Measurements from ENCODE around the gene HOXA11.

DNA sequence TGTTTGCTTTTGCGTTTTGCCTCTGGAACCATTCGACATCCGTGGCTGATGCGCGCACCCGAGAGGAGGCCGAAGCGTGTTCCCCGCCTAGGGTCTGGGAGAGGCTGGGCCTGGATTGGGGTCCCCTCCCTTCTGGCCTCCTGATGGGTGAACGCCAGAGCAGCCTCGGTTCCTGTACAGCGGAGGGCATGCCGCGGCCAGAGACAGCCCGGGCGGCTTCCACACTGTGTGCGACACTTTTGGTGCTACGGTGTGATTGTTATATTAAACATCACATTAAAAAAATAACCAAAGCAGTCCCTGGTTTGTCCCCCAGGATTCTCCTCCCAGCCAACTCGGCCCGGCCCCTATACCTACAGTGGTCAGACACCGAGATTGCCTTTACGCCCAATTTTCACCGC, 24.9 kb downstream of the HOXA11 start:
- TF ChIP-seq EP300 (IDR thresholded peaks at IDR 0.05) (no peak), POLR2A (IDR thresholded peaks at IDR 0.05) (no peak)
- TF ChIP-seq, protein P1, sequence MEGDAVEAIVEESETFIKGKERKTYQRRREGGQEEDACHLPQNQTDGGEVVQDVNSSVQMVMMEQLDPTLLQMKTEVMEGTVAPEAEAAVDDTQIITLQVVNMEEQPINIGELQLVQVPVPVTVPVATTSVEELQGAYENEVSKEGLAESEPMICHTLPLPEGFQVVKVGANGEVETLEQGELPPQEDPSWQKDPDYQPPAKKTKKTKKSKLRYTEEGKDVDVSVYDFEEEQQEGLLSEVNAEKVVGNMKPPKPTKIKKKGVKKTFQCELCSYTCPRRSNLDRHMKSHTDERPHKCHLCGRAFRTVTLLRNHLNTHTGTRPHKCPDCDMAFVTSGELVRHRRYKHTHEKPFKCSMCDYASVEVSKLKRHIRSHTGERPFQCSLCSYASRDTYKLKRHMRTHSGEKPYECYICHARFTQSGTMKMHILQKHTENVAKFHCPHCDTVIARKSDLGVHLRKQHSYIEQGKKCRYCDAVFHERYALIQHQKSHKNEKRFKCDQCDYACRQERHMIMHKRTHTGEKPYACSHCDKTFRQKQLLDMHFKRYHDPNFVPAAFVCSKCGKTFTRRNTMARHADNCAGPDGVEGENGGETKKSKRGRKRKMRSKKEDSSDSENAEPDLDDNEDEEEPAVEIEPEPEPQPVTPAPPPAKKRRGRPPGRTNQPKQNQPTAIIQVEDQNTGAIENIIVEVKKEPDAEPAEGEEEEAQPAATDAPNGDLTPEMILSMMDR (IDR thresholded peaks at IDR 0.05): no peak
